Measurements from ENCODE around the gene SELENON.

GRCh38 chr1:25758466-25759070 lies 41.4 kb upstream of the SELENON start:
- TF ChIP-seq CTCF (IDR thresholded peaks at IDR 0.05) (no peak), POLR2A (IDR thresholded peaks at IDR 0.05) (no peak)
